Activated CD8-positive, alpha-beta T cell treated with anti-CD3 and anti-CD28 coated beads for 36 hours (primary cell): ENCODE results near the gene ERCC8. TPM values are rescaled to one million over a fixed set of nuclear protein-coding genes. Genes with fewer than 3 reads are reported as not detected.
A peak's percentile ranks its signal among the peaks of the same experiment; 100 is the strongest.

Experiments used
- ATAC-seq: fragments of 200-7000 bp; cut with Tn5 transposase; one replicate; pipeline ENCODE4 v1.10.0; 2021; ENCODE audit warnings: mild to moderate bottlenecking, moderate library complexity
- CTCF ChIA-PET: fragments of 350-600 bp; sonication (Branson Sonifier 250); formaldehyde crosslinking; loops from one replicate; lab custom pipeline; 2021; ENCODE audit warnings: antibody characterized with exemption; lab: Charles Lee
- POLR2A ChIA-PET: fragments of 350-600 bp; sonication (Branson Sonifier 250); formaldehyde crosslinking; loops from one replicate; lab custom pipeline; 2021; ENCODE audit warnings: antibody characterized with exemption; lab: Charles Lee
- DNase-seq: peaks from one replicate; pipeline ENCODE4 v3.0.0-alpha.2; 2020
- H3K27ac Mint-ChIP-seq: one replicate; pipeline ENCODE4 v1.8.0; 2021; ENCODE audit warnings: mild to moderate bottlenecking, mixed read lengths
- H3K27me3 Mint-ChIP-seq: one replicate; pipeline ENCODE4 v1.8.0; 2021; ENCODE audit warnings: mixed read lengths
- H3K36me3 Mint-ChIP-seq: one replicate; pipeline ENCODE4 v1.8.0; 2021; ENCODE audit warnings: low read depth, mixed read lengths
- H3K4me1 Mint-ChIP-seq: one replicate; pipeline ENCODE4 v1.8.0; 2021; ENCODE audit warnings: low read depth, mixed read lengths
- H3K4me3 Mint-ChIP-seq: one replicate; pipeline ENCODE4 v1.8.0; 2021; ENCODE audit warnings: mild to moderate bottlenecking, moderate library complexity, mixed read lengths
- H3K9me3 Mint-ChIP-seq: one replicate; pipeline ENCODE4 v1.8.0; 2021; ENCODE audit warnings: mixed read lengths
- CTCF ChIP-seq: fragments of 200-600 bp; IDR thresholded peaks from one replicate; pipeline ENCODE4 v1.8.0; 2022; ENCODE audit warnings: antibody characterized with exemption, mild to moderate bottlenecking
- intact Hi-C: fragments of 100-400 bp; cut with micrococcal nuclease; formaldehyde crosslinking; loops from one replicate; pipeline ENCODE4 v1.10.0; 2022
- total RNA-seq, 2 experiments: library from RNA; stranded (reverse); gene quantifications; one replicate each; pipeline ENCODE4 v1.2.3, GENCODE V29; 2021

Gene ERCC8
- 10 to 100 TPM; 10.8 to 11.7 TPM for total RNA-seq

GRCh38 chr5:60944904-60945812 lies at the start of gene ERCC8, which contains the start of gene NDUFAF2:
Gene ERCC8, minus strand, starts transcription at chr5:60945070. Its CDS starts 62 bp downstream, at chr5:60945008.
Gene NDUFAF2, plus strand, starts transcription at chr5:60945205. Its CDS starts 51 bp downstream, at chr5:60945256.
- intact Hi-C loops, result loop anchor here (10.0 kb wide), 1 partner anchor 270 kb away; no protein-coding TSS in a partner anchor
- H3K27ac Mint-ChIP-seq, result no peak within 1 kb of the TSS
- H3K4me3 Mint-ChIP-seq, result no peak within 1 kb of the TSS
- no peaks in the 10 kb centered on the region for H3K27me3 Mint-ChIP-seq
- ChIA-PET POLR2A (interaction anchor here (1.0 to 1.2 kb wide), 2 partner anchors 9 to 12 kb away, joined by 3 to 4 read pairs; no protein-coding TSS in a partner anchor), CTCF (interaction anchor here (2.1 kb wide), 1 partner anchor 15 kb away, joined by 11 read pairs; no protein-coding TSS in a partner anchor)
- no peaks in the 10 kb centered on the region for H3K9me3 Mint-ChIP-seq
- DNase-seq (peak; percentile 94), ATAC-seq (peak; percentile 99)
- H3K36me3 Mint-ChIP-seq, result peaks cover 8% of the 10 kb centered on the region
- no peak for TF ChIP-seq CTCF
- peaks cover 25% of the 10 kb centered on the region for H3K4me1 Mint-ChIP-seq

- ChIA-PET POLR2A (interaction anchor here (0.6 to 0.8 kb wide), 2 partner anchors 16 to 634 kb away, joined by 3 to 4 read pairs; no protein-coding TSS in a partner anchor), CTCF (no interaction called here)
- Mint-ChIP-seq H3K36me3 (peaks cover 34% of the 10 kb centered on the region), H3K27ac (no peak overlapping the region), H3K27me3 (no peaks in the 10 kb centered on the region), H3K4me3 (no peak overlapping the region), H3K4me1 (peaks cover 25% of the 10 kb centered on the region), H3K9me3 (peaks cover 25% of the 10 kb centered on the region)
- no peak for TF ChIP-seq CTCF
- intact Hi-C loops, result no loop called here
- ATAC-seq (no peak), DNase-seq (no peak)
These were observed 49.2 kb upstream of the ERCC8 start for GRCh38 chr5:60993875-60994571.

- Mint-ChIP-seq H3K9me3 (peaks cover 25% of the 10 kb centered on the region), H3K4me1 (peaks cover 24% of the 10 kb centered on the region), H3K27me3 (no peaks in the 10 kb centered on the region), H3K27ac (no peak overlapping the region), H3K4me3 (no peak overlapping the region), H3K36me3 (peaks cover 34% of the 10 kb centered on the region)
- ATAC-seq (no peak), DNase-seq (peak; percentile 2)
- intact Hi-C loops, result no loop called here
- POLR2A ChIA-PET, result no interaction called here
- no peak for TF ChIP-seq CTCF
- CTCF ChIA-PET, result no interaction called here
These were observed 48.6 kb upstream of the ERCC8 start for GRCh38 chr5:60993425-60993824.

GRCh38 chr5:60992871-60993270 lies 48.0 kb upstream of the ERCC8 start:
- H3K4me1 Mint-ChIP-seq, result peaks cover 24% of the 10 kb centered on the region
- no peak for ATAC-seq
- DNase-seq, result no peak
- H3K27me3 Mint-ChIP-seq, result no peaks in the 10 kb centered on the region
- H3K4me3 Mint-ChIP-seq, result no peak overlapping the region
- ChIA-PET CTCF (no interaction called here), POLR2A (no interaction called here)
- no peak for TF ChIP-seq CTCF
- H3K9me3 Mint-ChIP-seq, result peaks cover 26% of the 10 kb centered on the region
- H3K27ac Mint-ChIP-seq, result no peak overlapping the region
- intact Hi-C loops, result no loop called here
- peaks cover 36% of the 10 kb centered on the region for H3K36me3 Mint-ChIP-seq
